Stomach (tissue), 9 donors: ENCODE measurements around the gene PAPSS1. TPM values are rescaled to one million over a fixed set of nuclear protein-coding genes. Genes with fewer than 3 reads are reported as not detected.
"Not testable (repeated sequence)": the region's sequence is repeated elsewhere in the genome, so short reads cannot be mapped to it uniquely, and the experiment has no call there.

Experiments used
- DNase-seq, 2 donors: peaks; one replicate each; pipeline versions ENCODE4 v3.0.0 to v3.0.0-alpha.2; 2013 to 2019
- H3K27ac ChIP-seq, 5 donors: fragments of 200-600 bp in 4 of 5; sonication (generic) in 4 of 5; one replicate each; pipeline ENCODE4 v1.5.1; 2013 to 2019; ENCODE audit warnings: mild to moderate bottlenecking in 1 of 5, moderate library complexity in 1 of 5
- H3K27me3 ChIP-seq, 3 donors: fragments of 200-600 bp; sonication (generic); one replicate each; pipeline ENCODE4 v1.5.1; 2017 to 2019; ENCODE audit warnings: mixed run types in 1 of 3
- H3K36me3 ChIP-seq, 4 donors: fragments of 200-600 bp; sonication (generic); 1 replicate in 3 of 4; 2 replicates in 1 of 4; pipeline ENCODE4 v1.5.1; 2016 to 2019
- H3K4me1 ChIP-seq, 4 donors: fragments of 200-600 bp; sonication (generic); one replicate each; pipeline ENCODE4 v1.5.1; 2016 to 2019
- H3K4me3 ChIP-seq, 4 donors: fragments of 200-600 bp; sonication (generic) in 3 of 4; one replicate each; pipeline ENCODE4 v1.5.1; 2016 to 2019; ENCODE audit warnings: mild to moderate bottlenecking in 1 of 4
- H3K9me3 ChIP-seq, 4 donors: fragments of 200-600 bp; sonication (generic); one replicate each; pipeline ENCODE4 v1.5.1; 2016 to 2019
- EP300 ChIP-seq: sonication (generic); formaldehyde crosslinking; IDR thresholded peaks from one replicate; pipeline ENCODE4 v1.6.1; 2017; ENCODE audit warnings: antibody characterized with exemption
- POLR2A ChIP-seq, 4 donors: fragments of 450-650 bp; IDR thresholded peaks; one replicate each; pipeline ENCODE4 v1.6.1; 2016; ENCODE audit warnings: antibody characterized with exemption in 4 of 4, control low read depth in 2 of 4, mild to moderate bottlenecking in 1 of 4, moderate library complexity in 1 of 4
- POLR2AphosphoS5 ChIP-seq, 3 donors: sonication (generic); formaldehyde crosslinking; IDR thresholded peaks; one replicate each; pipeline ENCODE4 v1.6.1; 2016; ENCODE audit warnings: antibody characterized with exemption in 3 of 3
- WGBS, 5 donors: extraction: QIAGEN DNeasy Blood & Tissue Kit in 3 of 5; methylation state at CpG; one replicate each; pipeline versions ENCODE4 v1.1.5 to v1.1.7; 2013 to 2018; 5-methylcytosine and 5-hydroxymethylcytosine counted together
- intact Hi-C: fragments of 100-400 bp; cut with DNase I; formaldehyde crosslinking; loops from one replicate; pipeline ENCODE4 v1.15.1; 2023; ENCODE audit warnings: low total_unique reads
- polyA plus RNA-seq, 3 donors: library from polyadenylated mRNA; stranded (reverse); fragments of 200-250 nt; gene quantifications; one replicate each; pipeline ENCODE4 v1.2.3, GENCODE V29; 2013
- total RNA-seq, 5 donors: library from RNA; depleted of rRNA; stranded (reverse); fragments of >200 nt; gene quantifications; one replicate each; pipeline versions ENCODE4 v1.1.0 to v1.2.3, GENCODE V29; 2014 to 2016
- TF ChIP-seq, protein P1 (sequence below), 7 experiments: fragments of 450-650 bp in 4 of 7; fragments of 200-600 bp in 3 of 7; sonication (generic) in 3 of 7; IDR thresholded peaks; one replicate each; pipeline ENCODE4 v1.5.1; 2016 to 2019; ENCODE audit warnings: antibody characterized with exemption in 7 of 7, control low read depth in 2 of 7, mild to moderate bottlenecking in 1 of 7
- donor health status: healthy with polysubstance abuse.
- donor health status: Bipolar disorder and iron deficiency.
- donor health status: healthy.

PAPSS1 gene
- total and polyA plus RNA-seq, 8 donors = 12.7 to 102 (median 46.8) TPM

GRCh38 chr4:107736924-107737448, 17.0 kb upstream of the PAPSS1 start:
- no peaks in the 10 kb centered on the region for H3K36me3 ChIP-seq
- peak in 1 of 2 donors; percentile 74 for DNase-seq
- no peak overlapping the region for H3K4me3 ChIP-seq
- no peaks in the 10 kb centered on the region for H3K27me3 ChIP-seq
- H3K9me3 ChIP-seq = no peaks in the 10 kb centered on the region
- peaks cover 0 to 28% (median 19%) of the 10 kb centered on the region in 4 donors for H3K4me1 ChIP-seq
- intact Hi-C loops = no loop called here
- no peak for TF ChIP-seq EP300
- TF ChIP-seq, protein P1, sequence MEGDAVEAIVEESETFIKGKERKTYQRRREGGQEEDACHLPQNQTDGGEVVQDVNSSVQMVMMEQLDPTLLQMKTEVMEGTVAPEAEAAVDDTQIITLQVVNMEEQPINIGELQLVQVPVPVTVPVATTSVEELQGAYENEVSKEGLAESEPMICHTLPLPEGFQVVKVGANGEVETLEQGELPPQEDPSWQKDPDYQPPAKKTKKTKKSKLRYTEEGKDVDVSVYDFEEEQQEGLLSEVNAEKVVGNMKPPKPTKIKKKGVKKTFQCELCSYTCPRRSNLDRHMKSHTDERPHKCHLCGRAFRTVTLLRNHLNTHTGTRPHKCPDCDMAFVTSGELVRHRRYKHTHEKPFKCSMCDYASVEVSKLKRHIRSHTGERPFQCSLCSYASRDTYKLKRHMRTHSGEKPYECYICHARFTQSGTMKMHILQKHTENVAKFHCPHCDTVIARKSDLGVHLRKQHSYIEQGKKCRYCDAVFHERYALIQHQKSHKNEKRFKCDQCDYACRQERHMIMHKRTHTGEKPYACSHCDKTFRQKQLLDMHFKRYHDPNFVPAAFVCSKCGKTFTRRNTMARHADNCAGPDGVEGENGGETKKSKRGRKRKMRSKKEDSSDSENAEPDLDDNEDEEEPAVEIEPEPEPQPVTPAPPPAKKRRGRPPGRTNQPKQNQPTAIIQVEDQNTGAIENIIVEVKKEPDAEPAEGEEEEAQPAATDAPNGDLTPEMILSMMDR (IDR thresholded peaks at IDR 0.05) = peak in 5 of 7 experiments; percentile 43 to 75 (median 72)
- WGBS, 5 donors = 45 to 62% (median 54%) methylated on average over 7 of the region's 7 CpGs
- H3K27ac ChIP-seq = peak overlapping the region in 1 of 5 donors; percentile 28

GRCh38 chr4:107736037-107736436, 16.0 kb upstream of the PAPSS1 start:
- no peak for DNase-seq
- Histone ChIP-seq H3K36me3 (no peaks in the 10 kb centered on the region), H3K4me3 (no peak overlapping the region), H3K27me3 (no peaks in the 10 kb centered on the region), H3K9me3 (no peaks in the 10 kb centered on the region), H3K27ac (no peak overlapping the region), H3K4me1 (peaks cover 0 to 26% (median 17%) of the 10 kb centered on the region in 4 donors)
- WGBS, 5 donors = 49 to 60% (median 57%) methylated on average over 3 of the region's 3 CpGs
- intact Hi-C loops = no loop called here
- no peak for TF ChIP-seq POLR2AphosphoS5 (IDR thresholded peaks at IDR 0.05)

GRCh38 chr4:107734120-107734519, 14.1 kb upstream of the PAPSS1 start:
- H3K36me3 ChIP-seq = no peaks in the 10 kb centered on the region
- H3K4me3 ChIP-seq = no peak overlapping the region
- no peak for DNase-seq
- no peaks in the 10 kb centered on the region for H3K9me3 ChIP-seq
- TF ChIP-seq EP300 (no peak), POLR2AphosphoS5 (IDR thresholded peaks at IDR 0.05) (no peak), POLR2A (IDR thresholded peaks at IDR 0.05) (no peak)
- TF ChIP-seq, protein P1 (IDR thresholded peaks at IDR 0.05) = no peak
- WGBS, 5 donors = 70 to 86% (median 75%) methylated on average over 3 of the region's 3 CpGs
- intact Hi-C loops = no loop called here
- no peak overlapping the region for H3K27ac ChIP-seq
- H3K4me1 ChIP-seq = peaks cover 0 to 18% (median 14%) of the 10 kb centered on the region in 4 donors
- no peaks in the 10 kb centered on the region for H3K27me3 ChIP-seq

DNA sequence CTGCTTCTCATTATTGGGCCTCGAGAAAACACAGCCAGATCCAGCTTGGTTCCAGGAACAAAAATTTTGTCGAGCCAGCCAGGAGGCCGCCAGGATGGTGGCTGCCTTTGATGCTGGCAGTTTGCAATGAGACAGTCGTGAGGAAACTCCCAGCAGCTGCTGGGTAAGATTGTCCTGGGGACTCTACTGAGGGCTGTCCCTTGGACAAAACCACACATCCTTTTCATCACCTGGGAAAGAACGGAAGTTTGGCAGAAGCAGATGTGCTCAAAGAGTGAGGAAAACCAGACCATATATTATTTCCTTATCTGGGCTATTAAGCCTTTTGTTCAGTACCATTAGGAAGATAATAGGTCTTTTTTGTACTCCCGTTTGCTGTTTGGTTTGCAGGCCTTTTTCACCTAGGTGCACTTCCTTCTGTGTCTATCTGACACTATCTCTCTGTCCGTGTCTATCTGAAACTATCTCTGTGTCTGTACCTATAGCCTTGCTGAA, 13.4 kb upstream of the PAPSS1 start:
- DNase-seq = no peak
- WGBS, 5 donors = 49 to 58% (median 53%) methylated on average over 7 of the region's 7 CpGs
- Histone ChIP-seq H3K4me1 (peaks cover 0 to 18% (median 14%) of the 10 kb centered on the region in 4 donors), H3K36me3 (no peaks in the 10 kb centered on the region), H3K9me3 (no peaks in the 10 kb centered on the region), H3K4me3 (no peak overlapping the region), H3K27me3 (no peaks in the 10 kb centered on the region), H3K27ac (no peak overlapping the region)
- no peak for TF ChIP-seq POLR2AphosphoS5 (IDR thresholded peaks at IDR 0.05)
- TF ChIP-seq, protein P1 (IDR thresholded peaks at IDR 0.05) = no peak
- no peak for TF ChIP-seq EP300
- TF ChIP-seq POLR2A (IDR thresholded peaks at IDR 0.05) = no peak
- intact Hi-C loops = no loop called here

GRCh38 chr4:107729050-107729449, 9.0 kb upstream of the PAPSS1 start:
- H3K4me1 ChIP-seq, H3K4me3 ChIP-seq, H3K9me3 ChIP-seq, intact Hi-C loops, H3K27me3 ChIP-seq, DNase-seq, H3K36me3 ChIP-seq, H3K27ac ChIP-seq: not testable (repeated sequence)
- 24 to 56% (median 40%) methylated on average over 4 of the region's 4 CpGs for WGBS, 5 donors

GRCh38 chr4:107726131-107726925, 6.3 kb upstream of the PAPSS1 start:
- H3K4me3 ChIP-seq, H3K9me3 ChIP-seq, H3K27me3 ChIP-seq, H3K4me1 ChIP-seq, intact Hi-C loops, H3K36me3 ChIP-seq, H3K27ac ChIP-seq, DNase-seq: not testable (repeated sequence)
- WGBS, 5 donors = 81 to 92% (median 84%) methylated on average over 3 of the region's 3 CpGs
